Inferior parietal cortex (tissue), 1 donor: ENCODE data around the gene FBXO33.
"Not testable (repeated sequence)": the region's sequence is repeated elsewhere in the genome, so short reads cannot be mapped to it uniquely, and the experiment has no call there.

Source experiments
- DNase-seq: peaks from one replicate; pipeline ENCODE4 v3.0.0-alpha.2; 2016; ENCODE audit errors: extremely low spot score

FBXO33 gene

GRCh38 chr14:39372656-39373055 lies 59.6 kb downstream of the FBXO33 start:
- no peak for DNase-seq

GRCh38 chr14:39370415-39370814 lies 61.8 kb downstream of the FBXO33 start:
- no peak for DNase-seq

- no peak for DNase-seq
Measured at GRCh38 chr14:39369029-39369428, 63.2 kb downstream of the FBXO33 start.

GRCh38 chr14:39368261-39368959 lies 63.8 kb downstream of the FBXO33 start:
- DNase-seq = peak; percentile 72

GRCh38 chr14:39367387-39367751 lies 64.9 kb downstream of the FBXO33 start:
- DNase-seq = no peak

- no peak for DNase-seq
Measured at GRCh38 chr14:39366460-39367386, 65.5 kb downstream of the FBXO33 start.

- no peak for DNase-seq
Measured at GRCh38 chr14:39365354-39365753, 66.9 kb downstream of the FBXO33 start.

- no peak for DNase-seq
Measured at GRCh38 chr14:39364509-39364908, 67.7 kb downstream of the FBXO33 start.

GRCh38 chr14:39361556-39361955 lies 70.7 kb downstream of the FBXO33 start:
- DNase-seq = not testable (repeated sequence)

GRCh38 chr14:39360316-39360715 lies 71.9 kb downstream of the FBXO33 start:
- no peak for DNase-seq

GRCh38 chr14:39359069-39359468 lies 73.2 kb downstream of the FBXO33 start:
- not testable (repeated sequence) for DNase-seq

- no peak for DNase-seq
Measured at GRCh38 chr14:39351708-39352107, 80.5 kb downstream of the FBXO33 start.

GRCh38 chr14:39350866-39351265 lies 81.4 kb downstream of the FBXO33 start:
- no peak for DNase-seq
